H9 (cell line): Measurements from ENCODE around the gene ZNF791. TPM values are rescaled to one million over a fixed set of nuclear protein-coding genes. Genes with fewer than 3 reads are reported as not detected.

Experiments used
- DNase-seq: peaks from one replicate; pipeline ENCODE4 v3.0.0-alpha.2; 2017
- H2AFZ ChIP-seq: one replicate; pipeline ENCODE4 v1.6.1; 2013; ENCODE audit warnings: mild to moderate bottlenecking, low read length, control low read depth, moderate library complexity
- H2AK5ac ChIP-seq: 2 replicates; pipeline ENCODE4 v1.6.1; 2013; ENCODE audit warnings: low read length, control low read depth, mixed read lengths; ENCODE audit not compliant: insufficient read length
- H2BK120ac ChIP-seq: one replicate; pipeline ENCODE4 v1.6.1; 2013; ENCODE audit warnings: low read depth, mild to moderate bottlenecking, low read length, control low read depth, inconsistent platforms; ENCODE audit not compliant: poor library complexity, severe bottlenecking
- H2BK12ac ChIP-seq: 2 replicates; pipeline ENCODE4 v1.6.1; 2013; ENCODE audit warnings: low read length, control low read depth, mixed read lengths, low read depth; ENCODE audit not compliant: insufficient read length
- H2BK15ac ChIP-seq: 2 replicates; pipeline ENCODE4 v1.6.1; 2013; ENCODE audit warnings: low read depth, low read length, control low read depth
- H2BK20ac ChIP-seq: one replicate; pipeline ENCODE4 v1.6.1; 2013; ENCODE audit warnings: low read depth, mild to moderate bottlenecking, low read length, control low read depth, inconsistent platforms; ENCODE audit not compliant: poor library complexity, severe bottlenecking
- H2BK5ac ChIP-seq: 2 replicates; pipeline ENCODE4 v1.6.1; 2013; ENCODE audit warnings: low read length, control low read depth, mixed read lengths; ENCODE audit not compliant: insufficient read length
- H3K14ac ChIP-seq: 2 replicates; pipeline ENCODE4 v1.6.1; 2013; ENCODE audit warnings: low read length, control low read depth; ENCODE audit not compliant: insufficient read depth
- H3K18ac ChIP-seq: 2 replicates; pipeline ENCODE4 v1.6.1; 2013; ENCODE audit warnings: low read depth, mild to moderate bottlenecking, mixed read lengths, low read length, control low read depth; ENCODE audit not compliant: insufficient read length
- H3K23ac ChIP-seq: 2 replicates; pipeline ENCODE4 v1.6.1; 2013; ENCODE audit warnings: low read length, control low read depth, mixed read lengths, low read depth; ENCODE audit not compliant: insufficient read length
- H3K23me2 ChIP-seq: 2 replicates; pipeline ENCODE4 v1.6.1; 2013; ENCODE audit warnings: low read depth, mild to moderate bottlenecking, mixed read lengths, low read length, control low read depth; ENCODE audit not compliant: insufficient read length, poor library complexity, severe bottlenecking
- H3K27ac ChIP-seq: 2 replicates; pipeline ENCODE4 v1.5.1; 2013; ENCODE audit warnings: low read length, control low read depth, mixed read lengths, low read depth; ENCODE audit not compliant: insufficient read length
- H3K27me3 ChIP-seq: 2 replicates; pipeline ENCODE4 v1.6.1; 2013; ENCODE audit warnings: low read length, control low read depth, inconsistent platforms; ENCODE audit not compliant: insufficient read depth
- H3K4ac ChIP-seq: 2 replicates; pipeline ENCODE4 v1.6.1; 2013; ENCODE audit warnings: low read depth, mild to moderate bottlenecking, control low read depth, inconsistent platforms, low read length, moderate library complexity
- H3K4me1 ChIP-seq: 2 replicates; pipeline ENCODE4 v1.6.1; 2013; ENCODE audit warnings: low read length, control low read depth, inconsistent platforms; ENCODE audit not compliant: insufficient read depth
- H3K4me2 ChIP-seq: 2 replicates; pipeline ENCODE4 v1.6.1; 2013; ENCODE audit warnings: low read length, control low read depth, mixed read lengths; ENCODE audit not compliant: insufficient read length, insufficient read depth
- H3K56ac ChIP-seq: 2 replicates; pipeline ENCODE4 v1.6.1; 2013; ENCODE audit warnings: low read depth, mild to moderate bottlenecking, mixed read lengths, low read length, control low read depth; ENCODE audit not compliant: insufficient read length
- H3K79me1 ChIP-seq: 2 replicates; pipeline ENCODE4 v1.6.1; 2013; ENCODE audit warnings: low read depth, mild to moderate bottlenecking, moderate library complexity, low read length, control low read depth, inconsistent platforms; ENCODE audit not compliant: insufficient read depth, poor library complexity, severe bottlenecking
- H3K79me2 ChIP-seq: 2 replicates; pipeline ENCODE4 v1.6.1; 2013; ENCODE audit warnings: low read length, control low read depth, inconsistent platforms; ENCODE audit not compliant: insufficient read depth
- H3K9ac ChIP-seq: 2 replicates; pipeline ENCODE4 v1.6.1; 2013; ENCODE audit warnings: low read length, control low read depth, mixed read lengths; ENCODE audit not compliant: insufficient read length; ENCODE audit errors: extremely low read depth
- H3K9me3 ChIP-seq: one replicate; pipeline ENCODE4 v1.6.1; 2013; ENCODE audit warnings: low read depth, low read length, inconsistent platforms; ENCODE audit not compliant: control insufficient read depth
- H3T11ph ChIP-seq: one replicate; pipeline ENCODE4 v1.6.1; 2013; ENCODE audit warnings: mild to moderate bottlenecking, low read length, control low read depth, inconsistent platforms
- H4K20me1 ChIP-seq: one replicate; pipeline ENCODE4 v1.6.1; 2013; ENCODE audit not compliant: control insufficient read depth, insufficient read length, insufficient read depth
- H4K5ac ChIP-seq: 2 replicates; pipeline ENCODE4 v1.6.1; 2013; ENCODE audit warnings: low read depth, mild to moderate bottlenecking, mixed read lengths, low read length, control low read depth; ENCODE audit not compliant: insufficient read length
- H4K8ac ChIP-seq: replicated peaks from 2 replicates; pipeline ENCODE4 v1.6.1; 2013; ENCODE audit warnings: low read length, control low read depth, mixed read lengths, low read depth; ENCODE audit not compliant: insufficient read length
- H4K91ac ChIP-seq: 2 replicates; pipeline ENCODE4 v1.6.1; 2013; ENCODE audit warnings: low read depth, mild to moderate bottlenecking, moderate library complexity, mixed read lengths, low read length, control low read depth; ENCODE audit not compliant: insufficient read length
- H3K27ac Mint-ChIP-seq, 3 experiments: 2 replicates in 2 of 3; 3 replicates in 1 of 3; pipeline ENCODE4 v1.8.0; 2020 to 2021; ENCODE audit warnings: mixed read lengths in 3 of 3, mild to moderate bottlenecking in 1 of 3, moderate library complexity in 1 of 3
- H3K27me3 Mint-ChIP-seq: 2 replicates; pipeline ENCODE4 v1.8.0; 2021; ENCODE audit warnings: low read depth, mild to moderate bottlenecking, moderate library complexity, mixed read lengths
- H3K36me3 Mint-ChIP-seq, 3 experiments: 2 replicates in 2 of 3; 3 replicates in 1 of 3; pipeline ENCODE4 v1.8.0; 2020 to 2021; ENCODE audit warnings: low read depth in 3 of 3, mixed read lengths in 3 of 3; ENCODE audit not compliant: insufficient read depth in 1 of 3
- H3K4me1 Mint-ChIP-seq, 2 experiments: 2 replicates each; pipeline ENCODE4 v1.8.0; 2020; ENCODE audit warnings: mixed read lengths in 2 of 2
- H3K4me3 Mint-ChIP-seq, 2 experiments: 2 replicates in 1 of 2; 3 replicates in 1 of 2; pipeline ENCODE4 v1.8.0; 2020 to 2021; ENCODE audit warnings: mild to moderate bottlenecking in 2 of 2, mixed read lengths in 2 of 2, moderate library complexity in 1 of 2
- H3K9me3 Mint-ChIP-seq, 2 experiments: 2 replicates in 1 of 2; 3 replicates in 1 of 2; pipeline ENCODE4 v1.8.0; 2020; ENCODE audit warnings: mild to moderate bottlenecking in 2 of 2, mixed read lengths in 2 of 2, moderate library complexity in 1 of 2
- WGBS: extraction: QIAGEN DNeasy Blood & Tissue Kit; methylation state at CpG from one replicate; pipeline ENCODE4 v1.1.7; 2013; ENCODE audit warnings: missing lambda C conversion rate, low lambda C conversion rate, mixed read lengths; ENCODE audit not compliant: insufficient read length; ENCODE audit errors: extremely low coverage; 5-methylcytosine and 5-hydroxymethylcytosine counted together
- total RNA-seq: library from RNA; stranded (reverse); gene quantifications from 2 replicates; pipeline ENCODE4 v1.2.1, GENCODE V29; 2021
- TF ChIP-seq, protein P1 (sequence below): fragments of 200-600 bp; sonication (generic); conservative IDR thresholded peaks from 3 replicates; pipeline ENCODE4 v1.8.0; 2021; ENCODE audit warnings: antibody characterized with exemption, mild to moderate bottlenecking

ZNF791 gene
- total RNA-seq, 1 experiment from 2014 or later = 20.2 TPM

DNA sequence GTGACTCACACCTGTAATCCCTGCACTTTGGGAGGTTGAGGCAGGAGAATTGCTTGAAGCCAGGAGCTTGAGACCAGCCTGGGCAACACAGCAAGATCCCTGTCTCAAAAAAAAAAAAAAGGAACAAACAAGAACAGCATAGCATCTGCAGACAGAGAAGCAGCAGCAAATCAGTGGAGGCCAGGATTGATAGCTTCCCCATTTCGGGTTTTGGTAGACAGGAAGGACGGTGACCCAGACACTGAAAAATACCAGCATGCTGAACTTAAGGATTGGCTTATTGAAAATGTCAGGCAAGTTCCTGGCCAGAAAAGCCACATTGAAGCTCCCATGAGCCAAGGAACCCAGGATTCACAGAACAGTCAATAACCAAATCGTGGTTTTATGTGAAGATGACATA, 3.1 kb upstream of the ZNF791 start:
- Histone ChIP-seq H3K9me3 (no peaks in the 10 kb centered on the region), H3K27me3 (no peaks in the 10 kb centered on the region), H2AFZ (no peak overlapping the region), H3K23me2 (peaks cover 9% of the 10 kb centered on the region), H2BK120ac (no peak overlapping the region), H3K23ac (no peak overlapping the region), H3K4me1 (no peaks in the 10 kb centered on the region), H4K20me1 (no peaks in the 10 kb centered on the region), H3K4me2 (no peak overlapping the region), H3K56ac (no peak overlapping the region), H2BK20ac (no peak overlapping the region), H3T11ph (no peak overlapping the region), H3K79me2 (no peaks in the 10 kb centered on the region; the same call in 1 of the 2 replicates), H2BK5ac (no peak overlapping the region), H4K8ac (no peak overlapping the region), H3K27ac (no peak overlapping the region), H3K4ac (no peak overlapping the region), H3K79me1 (peaks cover 3% of the 10 kb centered on the region), H4K91ac (no peak overlapping the region), H3K9ac (no peak overlapping the region), H3K18ac (no peak overlapping the region), H2AK5ac (no peak overlapping the region), H4K5ac (no peak overlapping the region), H3K14ac (no peak overlapping the region), H2BK15ac (no peak overlapping the region), H2BK12ac (no peak overlapping the region)
- no peaks in the 10 kb centered on the region; a peak in 1 of 5 replicates for H3K9me3 Mint-ChIP-seq
- peaks cover 4 to 18% (median 5%) of the 10 kb centered on the region in 3 experiments; a peak in 5 of 7 replicates for H3K36me3 Mint-ChIP-seq
- no peak for DNase-seq
- no peaks in the 10 kb centered on the region for H3K27me3 Mint-ChIP-seq
- H3K4me3 Mint-ChIP-seq = no peak overlapping the region
- no CpG with 5 or more reads among the region's 3 CpGs for WGBS
- peaks cover 3% of the 10 kb centered on the region in 2 experiments; a peak in 2 of 4 replicates for H3K4me1 Mint-ChIP-seq
- no peak overlapping the region for H3K27ac Mint-ChIP-seq
- TF ChIP-seq, protein P1, sequence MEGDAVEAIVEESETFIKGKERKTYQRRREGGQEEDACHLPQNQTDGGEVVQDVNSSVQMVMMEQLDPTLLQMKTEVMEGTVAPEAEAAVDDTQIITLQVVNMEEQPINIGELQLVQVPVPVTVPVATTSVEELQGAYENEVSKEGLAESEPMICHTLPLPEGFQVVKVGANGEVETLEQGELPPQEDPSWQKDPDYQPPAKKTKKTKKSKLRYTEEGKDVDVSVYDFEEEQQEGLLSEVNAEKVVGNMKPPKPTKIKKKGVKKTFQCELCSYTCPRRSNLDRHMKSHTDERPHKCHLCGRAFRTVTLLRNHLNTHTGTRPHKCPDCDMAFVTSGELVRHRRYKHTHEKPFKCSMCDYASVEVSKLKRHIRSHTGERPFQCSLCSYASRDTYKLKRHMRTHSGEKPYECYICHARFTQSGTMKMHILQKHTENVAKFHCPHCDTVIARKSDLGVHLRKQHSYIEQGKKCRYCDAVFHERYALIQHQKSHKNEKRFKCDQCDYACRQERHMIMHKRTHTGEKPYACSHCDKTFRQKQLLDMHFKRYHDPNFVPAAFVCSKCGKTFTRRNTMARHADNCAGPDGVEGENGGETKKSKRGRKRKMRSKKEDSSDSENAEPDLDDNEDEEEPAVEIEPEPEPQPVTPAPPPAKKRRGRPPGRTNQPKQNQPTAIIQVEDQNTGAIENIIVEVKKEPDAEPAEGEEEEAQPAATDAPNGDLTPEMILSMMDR = no peak
